ENCODE data around the gene PDE1A. TPM values are rescaled to one million over a fixed set of nuclear protein-coding genes. Genes with fewer than 3 reads are reported as not detected.

Gene PDE1A
- total and polyA plus RNA-seq, 2 donors (not counting 1 experiment from before 2014, with no cell fraction given) = 0.07 TPM; not detected in 1

DNA sequence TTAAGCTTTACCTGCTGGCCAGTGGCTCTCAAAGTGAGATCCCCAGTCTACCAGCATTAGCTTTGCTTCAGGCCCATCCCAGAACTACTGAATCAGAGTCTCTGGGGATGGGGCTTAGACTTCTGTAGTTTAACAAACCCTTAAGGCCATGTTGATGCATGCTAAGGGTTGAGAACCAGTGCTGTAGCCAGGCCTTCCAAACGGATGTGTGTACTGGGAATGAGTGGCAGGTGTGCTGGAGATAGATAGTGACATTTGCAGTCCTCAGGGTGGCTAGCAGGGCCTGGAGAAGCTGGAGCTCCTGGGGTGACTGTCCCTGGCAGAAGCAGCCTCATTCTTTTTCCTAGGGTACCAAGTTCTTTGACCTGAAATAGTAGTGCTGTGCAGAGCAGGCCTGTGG, 292.6 kb downstream of the PDE1A start:
- CTCF ChIA-PET = no interaction called here
- 79% methylated on average over 1 of the region's 1 CpG for WGBS (ENCODE audit: insufficient coverage)
- H3K9me3 Mint-ChIP-seq (ENCODE audit: insufficient read depth) = no peaks in the 10 kb centered on the region

DNA sequence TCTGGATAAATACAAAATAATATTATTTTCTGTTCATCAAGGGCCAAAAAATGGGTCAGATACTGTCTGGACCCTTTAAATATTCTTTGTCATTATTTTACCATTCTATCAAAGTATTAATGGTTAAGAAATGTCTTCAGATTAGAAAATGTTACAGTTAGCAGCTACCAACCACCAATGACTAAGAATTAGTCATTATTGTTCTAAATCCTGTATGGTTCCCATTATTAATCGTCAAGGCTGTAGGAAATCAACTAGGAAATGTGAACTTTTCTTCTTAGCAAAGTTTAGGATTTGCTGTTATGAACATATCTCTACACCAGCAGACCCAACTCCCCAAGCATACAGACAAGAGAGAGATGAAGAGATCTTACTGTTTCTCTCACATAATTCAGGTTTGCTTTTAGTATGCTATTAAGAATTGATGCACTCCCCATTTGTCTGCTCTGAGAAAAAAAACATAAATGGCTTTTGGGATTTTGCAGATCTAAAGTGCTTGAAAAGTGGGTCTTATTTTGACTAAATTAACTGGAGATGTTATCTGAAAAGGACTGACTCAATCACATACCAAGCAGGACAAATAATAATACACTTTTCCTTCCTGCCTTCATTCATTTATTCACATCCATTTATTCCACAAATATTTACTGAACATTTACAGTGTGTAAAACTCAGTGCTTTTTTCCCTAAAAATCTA, 293.5 kb downstream of the PDE1A start:
- Histone ChIP-seq H3K9me3 (ENCODE audit: control extremely low read depth in 1 of 3, control insufficient read depth in 2 of 3, insufficient read depth in 1 of 3, low read length in 2 of 3) (no peaks in the 10 kb centered on the region), H3K4me2 (replicated peaks; ENCODE audit: low read depth, low read length, poor library complexity, severe bottlenecking) (no peak overlapping the region), H3K36me3 (replicated peaks in 1 of 2; ENCODE audit: control extremely low read depth in 1 of 2, control insufficient read depth in 1 of 2, extremely low read depth in 1 of 2, insufficient read depth in 2 of 2, low read length in 1 of 2) (no peaks in the 10 kb centered on the region), H3K79me2 (ENCODE audit: control insufficient read depth, insufficient read depth, low read length) (no peaks in the 10 kb centered on the region), H3K27me3 (replicated peaks in 1 of 4; ENCODE audit: control extremely low read depth in 1 of 4, control insufficient read depth in 3 of 4, insufficient read depth in 4 of 4, low read length in 3 of 4) (no peaks in the 10 kb centered on the region), H2AFZ (ENCODE audit: insufficient read depth, low read depth, low read length, poor library complexity, severe bottlenecking) (no peak overlapping the region), H3K27ac (ENCODE audit: low read length in 2 of 2) (no peak overlapping the region), H3K4me1 (ENCODE audit: control insufficient read depth in 2 of 2, insufficient read depth in 2 of 2, low read length in 2 of 2) (no peaks in the 10 kb centered on the region), H4K20me1 (ENCODE audit: control insufficient read depth, insufficient read depth, low read length, poor library complexity, severe bottlenecking) (no peaks in the 10 kb centered on the region), H3K9ac (ENCODE audit: low read length) (no peak overlapping the region), H3K4me3 (ENCODE audit: control extremely low read depth in 1 of 5, extremely low read depth in 1 of 5, insufficient read depth in 1 of 5, low read depth in 2 of 5, low read length in 4 of 5) (no peak overlapping the region)
- no peak overlapping the region for H3K27ac Mint-ChIP-seq
- DNase-seq (no peak), ATAC-seq (ENCODE audit: low read depth) (no peak)
- no peaks in the 10 kb centered on the region for H3K9me3 Mint-ChIP-seq (ENCODE audit: insufficient read depth)
- CTCF ChIA-PET = interaction anchor here (1.8 kb wide), 1 partner anchor 52 kb away, joined by 5 read pairs; no protein-coding TSS in a partner anchor
- TF ChIP-seq, protein P1, sequence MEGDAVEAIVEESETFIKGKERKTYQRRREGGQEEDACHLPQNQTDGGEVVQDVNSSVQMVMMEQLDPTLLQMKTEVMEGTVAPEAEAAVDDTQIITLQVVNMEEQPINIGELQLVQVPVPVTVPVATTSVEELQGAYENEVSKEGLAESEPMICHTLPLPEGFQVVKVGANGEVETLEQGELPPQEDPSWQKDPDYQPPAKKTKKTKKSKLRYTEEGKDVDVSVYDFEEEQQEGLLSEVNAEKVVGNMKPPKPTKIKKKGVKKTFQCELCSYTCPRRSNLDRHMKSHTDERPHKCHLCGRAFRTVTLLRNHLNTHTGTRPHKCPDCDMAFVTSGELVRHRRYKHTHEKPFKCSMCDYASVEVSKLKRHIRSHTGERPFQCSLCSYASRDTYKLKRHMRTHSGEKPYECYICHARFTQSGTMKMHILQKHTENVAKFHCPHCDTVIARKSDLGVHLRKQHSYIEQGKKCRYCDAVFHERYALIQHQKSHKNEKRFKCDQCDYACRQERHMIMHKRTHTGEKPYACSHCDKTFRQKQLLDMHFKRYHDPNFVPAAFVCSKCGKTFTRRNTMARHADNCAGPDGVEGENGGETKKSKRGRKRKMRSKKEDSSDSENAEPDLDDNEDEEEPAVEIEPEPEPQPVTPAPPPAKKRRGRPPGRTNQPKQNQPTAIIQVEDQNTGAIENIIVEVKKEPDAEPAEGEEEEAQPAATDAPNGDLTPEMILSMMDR (IDR thresholded peaks at IDR 0.05) = no peak
- TF ChIP-seq EZH2 (IDR thresholded peaks at IDR 0.05; ENCODE audit: borderline replicate concordance, insufficient read depth, low read depth, low read length, poor library complexity, severe bottlenecking) = no peak
- H3K4me3 Mint-ChIP-seq = no peak overlapping the region
- H3K27me3 Mint-ChIP-seq = peaks cover 7% of the 10 kb centered on the region
- POLR2A ChIA-PET = no interaction called here
- WGBS (ENCODE audit: insufficient coverage) = no CpG with 5 or more reads among the region's 1 CpG
- intact Hi-C loops (cut with micrococcal nuclease) = no loop called here
- H3K4me1 Mint-ChIP-seq = no peaks in the 10 kb centered on the region

More for the DNA sequence above, 292.6 kb downstream of the PDE1A start:
- no peak for DNase-seq
- intact Hi-C loops (cut with micrococcal nuclease) = no loop called here
- Mint-ChIP-seq H3K27me3 (peaks cover 7% of the 10 kb centered on the region), H3K27ac (no peak overlapping the region), H3K4me3 (no peak overlapping the region), H3K4me1 (no peaks in the 10 kb centered on the region)
- no peak for TF ChIP-seq EZH2 (IDR thresholded peaks at IDR 0.05; ENCODE audit: borderline replicate concordance, insufficient read depth, low read depth, low read length, poor library complexity, severe bottlenecking)
- TF ChIP-seq, protein P1 (IDR thresholded peaks at IDR 0.05) = no peak
- Histone ChIP-seq H3K4me2 (replicated peaks; ENCODE audit: low read depth, low read length, poor library complexity, severe bottlenecking) (no peak overlapping the region), H3K79me2 (ENCODE audit: control insufficient read depth, insufficient read depth, low read length) (no peaks in the 10 kb centered on the region), H3K4me1 (ENCODE audit: control insufficient read depth in 2 of 2, insufficient read depth in 2 of 2, low read length in 2 of 2) (no peaks in the 10 kb centered on the region), H3K36me3 (replicated peaks in 1 of 2; ENCODE audit: control extremely low read depth in 1 of 2, control insufficient read depth in 1 of 2, extremely low read depth in 1 of 2, insufficient read depth in 2 of 2, low read length in 1 of 2) (no peaks in the 10 kb centered on the region), H2AFZ (ENCODE audit: insufficient read depth, low read depth, low read length, poor library complexity, severe bottlenecking) (no peak overlapping the region), H3K27me3 (replicated peaks in 1 of 4; ENCODE audit: control extremely low read depth in 1 of 4, control insufficient read depth in 3 of 4, insufficient read depth in 4 of 4, low read length in 3 of 4) (no peaks in the 10 kb centered on the region), H3K4me3 (ENCODE audit: control extremely low read depth in 1 of 5, extremely low read depth in 1 of 5, insufficient read depth in 1 of 5, low read depth in 2 of 5, low read length in 4 of 5) (no peak overlapping the region), H3K9me3 (ENCODE audit: control extremely low read depth in 1 of 3, control insufficient read depth in 2 of 3, insufficient read depth in 1 of 3, low read length in 2 of 3) (no peaks in the 10 kb centered on the region), H3K27ac (ENCODE audit: low read length in 2 of 2) (no peak overlapping the region), H4K20me1 (ENCODE audit: control insufficient read depth, insufficient read depth, low read length, poor library complexity, severe bottlenecking) (no peaks in the 10 kb centered on the region), H3K9ac (ENCODE audit: low read length) (no peak overlapping the region)
- ATAC-seq (ENCODE audit: low read depth) = no peak
- POLR2A ChIA-PET = no interaction called here

Data from B cell (primary cell).